WTC11 (cell line): Measurements from ENCODE around the gene SMC1B. TPM values are rescaled to one million over a fixed set of nuclear protein-coding genes. Genes with fewer than 3 reads are reported as not detected.

Experiments used
- ATAC-seq: fragments of 200-7000 bp; cut with Tn5 transposase; 2 replicates; pipeline ENCODE4 v1.10.0; 2021; ENCODE audit warnings: mild to moderate bottlenecking, moderate library complexity
- CTCF ChIA-PET: fragments of 300-600 bp; sonication (Branson Sonifier 250); formaldehyde crosslinking; loops from one replicate; lab custom pipeline; 2021; ENCODE audit warnings: antibody characterized with exemption; lab: Charles Lee
- POLR2A ChIA-PET: fragments of 350-600 bp; sonication (Branson Sonifier 250); formaldehyde crosslinking; loops from one replicate; lab custom pipeline; 2021; ENCODE audit warnings: antibody characterized with exemption; lab: Charles Lee
- DNase-seq: peaks from one replicate; pipeline ENCODE4 v3.0.0; 2021; ENCODE audit warnings: low spot score
- H3K27ac Mint-ChIP-seq: 2 replicates; pipeline ENCODE4 v1.8.0; 2021; ENCODE audit warnings: mixed read lengths
- H3K27me3 Mint-ChIP-seq: 2 replicates; pipeline ENCODE4 v1.8.0; 2021; ENCODE audit warnings: low read depth, mild to moderate bottlenecking, moderate library complexity, mixed read lengths
- H3K36me3 Mint-ChIP-seq: 2 replicates; pipeline ENCODE4 v1.8.0; 2021; ENCODE audit warnings: mixed read lengths
- H3K4me1 Mint-ChIP-seq: 2 replicates; pipeline ENCODE4 v1.8.0; 2022; ENCODE audit warnings: mixed read lengths
- H3K4me3 Mint-ChIP-seq: 2 replicates; pipeline ENCODE4 v1.8.0; 2021; ENCODE audit warnings: mild to moderate bottlenecking, moderate library complexity, mixed read lengths
- H3K9me3 Mint-ChIP-seq: 2 replicates; pipeline ENCODE4 v1.8.0; 2021; ENCODE audit warnings: mixed read lengths
- ATF1 ChIP-seq: sonication (generic); formaldehyde crosslinking; IDR thresholded peaks from 2 replicates; pipeline ENCODE4 v1.8.1; 2023; ENCODE audit warnings: mild to moderate bottlenecking, moderate library complexity, missing genetic modification reagents
- ATF3 ChIP-seq: sonication (generic); formaldehyde crosslinking; conservative IDR thresholded peaks from 2 replicates; pipeline ENCODE4 v1.8.1; 2022; ENCODE audit warnings: mild to moderate bottlenecking, missing genetic modification reagents
- CBFB ChIP-seq: sonication (generic); formaldehyde crosslinking; IDR thresholded peaks from 2 replicates; pipeline ENCODE4 v1.8.1; 2022; ENCODE audit warnings: mild to moderate bottlenecking, low read depth, missing genetic modification reagents
- CREB1 ChIP-seq: sonication (generic); formaldehyde crosslinking; IDR thresholded peaks from 2 replicates; pipeline ENCODE4 v1.8.0; 2023; ENCODE audit warnings: mild to moderate bottlenecking, missing genetic modification reagents
- E2F1 ChIP-seq: sonication (generic); formaldehyde crosslinking; IDR thresholded peaks from 2 replicates; pipeline ENCODE4 v1.8.0; 2022; ENCODE audit warnings: mild to moderate bottlenecking, missing genetic modification reagents
- E2F4 ChIP-seq: sonication (generic); formaldehyde crosslinking; IDR thresholded peaks from 2 replicates; pipeline ENCODE4 v1.8.1; 2022; ENCODE audit warnings: low read depth, mild to moderate bottlenecking, moderate library complexity, missing genetic modification reagents, borderline replicate concordance
- EMX1 ChIP-seq: fragments of 250-450 bp; sonication (Bioruptor Pico); IDR thresholded peaks from 2 replicates; pipeline ENCODE4 v1.8.0; 2021; ENCODE audit warnings: mild to moderate bottlenecking
- ERG ChIP-seq: fragments of 250-450 bp; sonication (Bioruptor Pico); IDR thresholded peaks from 2 replicates; pipeline ENCODE4 v1.8.0; 2021; ENCODE audit warnings: mild to moderate bottlenecking
- ESRRA ChIP-seq: sonication (generic); formaldehyde crosslinking; IDR thresholded peaks from 2 replicates; pipeline ENCODE4 v1.8.1; 2022; ENCODE audit warnings: mild to moderate bottlenecking, missing genetic modification reagents, borderline replicate concordance
- FOXJ3 ChIP-seq: sonication (generic); formaldehyde crosslinking; IDR thresholded peaks from 2 replicates; pipeline ENCODE4 v1.9.0; 2021; ENCODE audit warnings: missing genetic modification reagents, mild to moderate bottlenecking, borderline replicate concordance
- GTF2I ChIP-seq: fragments of 250-450 bp; sonication (Bioruptor Pico); conservative IDR thresholded peaks from 2 replicates; pipeline ENCODE4 v1.4.0; 2021; ENCODE audit warnings: mild to moderate bottlenecking
- HMGA2 ChIP-seq: fragments of 250-450 bp; sonication (Bioruptor Pico); IDR thresholded peaks from 2 replicates; pipeline ENCODE4 v1.4.0; 2021; ENCODE audit warnings: mild to moderate bottlenecking, moderate library complexity
- MXD4 ChIP-seq: fragments of 250-450 bp; sonication (Bioruptor Pico); IDR thresholded peaks from 2 replicates; pipeline ENCODE4 v1.8.0; 2021; ENCODE audit warnings: mild to moderate bottlenecking, moderate library complexity, borderline replicate concordance
- NFE2L1 ChIP-seq: sonication (generic); formaldehyde crosslinking; IDR thresholded peaks from 2 replicates; pipeline ENCODE4 v1.8.1; 2023; ENCODE audit warnings: missing genetic modification reagents
- PRDM15 ChIP-seq: sonication (generic); formaldehyde crosslinking; IDR thresholded peaks from 2 replicates; pipeline ENCODE4 v1.8.0; 2022; ENCODE audit warnings: missing genetic modification reagents
- PREB ChIP-seq: sonication (generic); formaldehyde crosslinking; IDR thresholded peaks from 2 replicates; pipeline ENCODE4 v1.8.1; 2022; ENCODE audit warnings: mild to moderate bottlenecking, missing genetic modification reagents, moderate library complexity, borderline replicate concordance
- RELA ChIP-seq: sonication (generic); formaldehyde crosslinking; IDR thresholded peaks from 2 replicates; pipeline ENCODE4 v1.8.1; 2022; ENCODE audit warnings: missing genetic modification reagents, mild to moderate bottlenecking, borderline replicate concordance
- RORB ChIP-seq: fragments of 250-450 bp; sonication (Bioruptor Pico); IDR thresholded peaks from 2 replicates; pipeline ENCODE4 v1.9.0; 2021; ENCODE audit warnings: mild to moderate bottlenecking
- SMAD4 ChIP-seq: sonication (generic); formaldehyde crosslinking; IDR thresholded peaks from 2 replicates; pipeline ENCODE4 v1.8.0; 2022; ENCODE audit warnings: mild to moderate bottlenecking, missing genetic modification reagents
- STAT6 ChIP-seq: sonication (generic); formaldehyde crosslinking; conservative IDR thresholded peaks from 2 replicates; pipeline ENCODE4 v1.8.1; 2023; ENCODE audit warnings: mild to moderate bottlenecking, low read depth, missing genetic modification reagents, moderate library complexity
- ZBTB21 ChIP-seq: sonication (generic); formaldehyde crosslinking; IDR thresholded peaks from 2 replicates; pipeline ENCODE4 v1.8.1; 2023; ENCODE audit warnings: mild to moderate bottlenecking, missing genetic modification reagents, borderline replicate concordance
- ZNF219 ChIP-seq: sonication (generic); formaldehyde crosslinking; IDR thresholded peaks from 2 replicates; pipeline ENCODE4 v1.8.0; 2023; ENCODE audit warnings: missing genetic modification reagents, mild to moderate bottlenecking, borderline replicate concordance
- ZNF263 ChIP-seq: sonication (generic); formaldehyde crosslinking; IDR thresholded peaks from 2 replicates; pipeline ENCODE4 v1.8.1; 2022; ENCODE audit warnings: low read depth, mild to moderate bottlenecking, moderate library complexity, missing genetic modification reagents
- ZNF396 ChIP-seq: fragments of 250-450 bp; sonication (Bioruptor Pico); IDR thresholded peaks from 2 replicates; pipeline ENCODE4 v1.8.0; 2021; ENCODE audit warnings: mild to moderate bottlenecking, moderate library complexity, borderline replicate concordance
- total RNA-seq: library from RNA; stranded (reverse); gene quantifications from 3 replicates; pipeline ENCODE4 v1.2.3, GENCODE V29; 2021

Gene SMC1B
- total RNA-seq, 1 experiment from 2014 or later: 0.07 TPM

GRCh38 chr22:45450921-45451651, 37.7 kb upstream of the SMC1B start:
- H3K27ac Mint-ChIP-seq: no peak overlapping the region
- no peak for ATAC-seq
- no peak for TF ChIP-seq CBFB (CRISPR knock-in tag)
- TF ChIP-seq ERG (CRISPR knock-in tag): no peak
- TF ChIP-seq ATF1 (CRISPR knock-in tag): no peak
- TF ChIP-seq SMAD4: no peak
- no peak for TF ChIP-seq ZNF219 (CRISPR knock-in tag)
- TF ChIP-seq FOXJ3: no peak
- no peak for TF ChIP-seq HMGA2 (CRISPR knock-in tag)
- TF ChIP-seq ZNF263 (CRISPR knock-in tag): no peak
- no peak for TF ChIP-seq ZBTB21
- no peak for TF ChIP-seq E2F4 (CRISPR knock-in tag)
- no peak for TF ChIP-seq ZNF396 (CRISPR knock-in tag)
- TF ChIP-seq NFE2L1 (CRISPR knock-in tag): no peak
- TF ChIP-seq MXD4: no peak
- TF ChIP-seq GTF2I: no peak
- no peak for TF ChIP-seq E2F1 (CRISPR knock-in tag)
- no peaks in the 10 kb centered on the region for H3K36me3 Mint-ChIP-seq
- POLR2A ChIA-PET: no interaction called here
- CTCF ChIA-PET: interaction anchor here (1.1 to 1.2 kb wide), 2 partner anchors 10 to 14 kb away, joined by 3 read pairs; no protein-coding TSS in a partner anchor
- no peaks in the 10 kb centered on the region for H3K9me3 Mint-ChIP-seq
- H3K27me3 Mint-ChIP-seq: no peaks in the 10 kb centered on the region
- no peak overlapping the region for H3K4me3 Mint-ChIP-seq
- H3K4me1 Mint-ChIP-seq: no peaks in the 10 kb centered on the region
- no peak for DNase-seq

GRCh38 chr22:45450101-45450785, 36.8 kb upstream of the SMC1B start:
- Mint-ChIP-seq H3K27me3 (no peaks in the 10 kb centered on the region), H3K4me3 (no peak overlapping the region), H3K36me3 (no peaks in the 10 kb centered on the region), H3K27ac (no peak overlapping the region), H3K9me3 (no peaks in the 10 kb centered on the region), H3K4me1 (no peaks in the 10 kb centered on the region)
- POLR2A ChIA-PET: no interaction called here
- TF ChIP-seq ATF3: no peak
- no peak for TF ChIP-seq PRDM15 (CRISPR knock-in tag)
- no peak for TF ChIP-seq CREB1
- no peak for TF ChIP-seq PREB (CRISPR knock-in tag)
- TF ChIP-seq STAT6 (CRISPR knock-in tag): no peak
- TF ChIP-seq ZNF396 (CRISPR knock-in tag): no peak
- TF ChIP-seq RORB (CRISPR knock-in tag): no peak
- TF ChIP-seq RELA (CRISPR knock-in tag): no peak
- TF ChIP-seq ESRRA (CRISPR knock-in tag): no peak
- TF ChIP-seq EMX1 (CRISPR knock-in tag): no peak
- ATAC-seq (no peak), DNase-seq (no peak)
- CTCF ChIA-PET: interaction anchor here (1.1 kb wide), 1 partner anchor 9 kb away, joined by 3 read pairs; no protein-coding TSS in a partner anchor
